HepG2 (cell line): ENCODE data around the gene PSMD12. TPM values are rescaled to one million over a fixed set of nuclear protein-coding genes. Genes with fewer than 3 reads are reported as not detected.

Experiments used
- BHLHE40 ChIP-seq: IDR thresholded peaks from 2 replicates; pipeline ENCODE4 v1.6.1; 2011; ENCODE audit warnings: low read length, improper control_type of control experiment
- BORCS8-MEF2B ChIP-seq: sonication (generic); formaldehyde crosslinking; IDR thresholded peaks from 2 replicates; pipeline ENCODE4 v1.8.0; 2022; ENCODE audit warnings: mild to moderate bottlenecking, missing genetic modification reagents
- ELF1 ChIP-seq: sonication (generic); formaldehyde crosslinking; IDR thresholded peaks from 2 replicates; pipeline ENCODE4 v1.4.0; 2020; ENCODE audit warnings: missing genetic modification reagents
- FOXP1 ChIP-seq, 2 experiments: fragments of 450-650 bp in 1 of 2; IDR thresholded peaks; 2 replicates each; pipeline ENCODE4 v1.6.1; 2017 to 2018; ENCODE audit warnings: antibody characterized with exemption in 1 of 2
- JDP2 ChIP-seq: sonication (generic); formaldehyde crosslinking; IDR thresholded peaks from 2 replicates; pipeline ENCODE4 v1.8.1; 2022; ENCODE audit warnings: missing genetic modification reagents, borderline replicate concordance
- KAT7 ChIP-seq: IDR thresholded peaks from 2 replicates; pipeline ENCODE4 v1.6.1; 2018; ENCODE audit warnings: borderline replicate concordance, missing compliant biosample characterization
- PHF20 ChIP-seq: sonication (generic); formaldehyde crosslinking; IDR thresholded peaks from 2 replicates; pipeline ENCODE4 v1.5.0; 2020; ENCODE audit warnings: mild to moderate bottlenecking, missing genetic modification reagents
- RFXAP ChIP-seq: sonication (generic); formaldehyde crosslinking; IDR thresholded peaks from 2 replicates; pipeline ENCODE4 v1.4.0; 2020; ENCODE audit warnings: missing genetic modification reagents, borderline replicate concordance
- SSRP1 ChIP-seq: IDR thresholded peaks from 2 replicates; pipeline ENCODE4 v1.6.1; 2016; ENCODE audit warnings: control low read depth
- TERF1 ChIP-seq: sonication (generic); formaldehyde crosslinking; IDR thresholded peaks from 2 replicates; pipeline ENCODE4 v1.8.0; 2022; ENCODE audit warnings: mild to moderate bottlenecking, missing genetic modification reagents, moderate library complexity
- YY1 ChIP-seq: IDR thresholded peaks from 2 replicates; pipeline ENCODE4 v1.6.1; 2011; ENCODE audit warnings: low read length, low read depth, moderate library complexity, mild to moderate bottlenecking; ENCODE audit not compliant: insufficient read depth, insufficient replicate concordance
- ZBTB3 ChIP-seq: sonication (generic); formaldehyde crosslinking; IDR thresholded peaks from 2 replicates; pipeline ENCODE4 v1.4.0; 2020; ENCODE audit warnings: low read depth, mild to moderate bottlenecking, moderate library complexity, missing genetic modification reagents, borderline replicate concordance
- ZBTB49 ChIP-seq: sonication (generic); formaldehyde crosslinking; IDR thresholded peaks from 2 replicates; pipeline ENCODE4 v1.4.0; 2020; ENCODE audit warnings: missing genetic modification reagents, borderline replicate concordance
- ZMAT5 ChIP-seq: sonication (generic); formaldehyde crosslinking; IDR thresholded peaks from 2 replicates; pipeline ENCODE4 v1.5.0; 2020; ENCODE audit warnings: mild to moderate bottlenecking, low read depth, missing genetic modification reagents, borderline replicate concordance
- ZNF292 ChIP-seq: sonication (generic); formaldehyde crosslinking; IDR thresholded peaks from 2 replicates; pipeline ENCODE4 v1.8.1; 2022; ENCODE audit warnings: mild to moderate bottlenecking, low read depth, missing genetic modification reagents, borderline replicate concordance
- ZNF34 ChIP-seq: sonication (generic); formaldehyde crosslinking; IDR thresholded peaks from 2 replicates; pipeline ENCODE4 v1.4.0; 2020; ENCODE audit warnings: mild to moderate bottlenecking, missing genetic modification reagents, borderline replicate concordance
- ZNF431 ChIP-seq: sonication (generic); formaldehyde crosslinking; IDR thresholded peaks from 2 replicates; pipeline ENCODE4 v1.9.0; 2022; ENCODE audit warnings: missing genetic modification reagents, low read depth, mild to moderate bottlenecking, borderline replicate concordance
- ZNF484 ChIP-seq: sonication (generic); formaldehyde crosslinking; IDR thresholded peaks from 2 replicates; pipeline ENCODE4 v1.5.1; 2020; ENCODE audit warnings: mild to moderate bottlenecking, low read depth, missing genetic modification reagents, borderline replicate concordance
- ZNF501 ChIP-seq: sonication (generic); formaldehyde crosslinking; IDR thresholded peaks from 2 replicates; pipeline ENCODE4 v1.5.1; 2020; ENCODE audit warnings: mild to moderate bottlenecking, moderate library complexity, missing genetic modification reagents
- ZNF660 ChIP-seq: sonication (generic); formaldehyde crosslinking; IDR thresholded peaks from 2 replicates; pipeline ENCODE4 v1.5.1; 2020; ENCODE audit warnings: mild to moderate bottlenecking, low read depth, missing genetic modification reagents, borderline replicate concordance
- ZNF737 ChIP-seq: sonication (generic); formaldehyde crosslinking; IDR thresholded peaks from 2 replicates; pipeline ENCODE4 v1.5.0; 2020; ENCODE audit warnings: missing genetic modification reagents, mild to moderate bottlenecking, borderline replicate concordance
- ZNF761 ChIP-seq: sonication (generic); formaldehyde crosslinking; conservative IDR thresholded peaks from 2 replicates; pipeline ENCODE4 v1.4.0; 2020; ENCODE audit warnings: mild to moderate bottlenecking, missing genetic modification reagents
- ZNF788 ChIP-seq: sonication (generic); formaldehyde crosslinking; IDR thresholded peaks from 2 replicates; pipeline ENCODE4 v1.5.0; 2020; ENCODE audit warnings: mild to moderate bottlenecking, missing genetic modification reagents, borderline replicate concordance
- ZSCAN5A ChIP-seq: sonication (generic); formaldehyde crosslinking; IDR thresholded peaks from 2 replicates; pipeline ENCODE4 v1.8.0; 2022; ENCODE audit warnings: mild to moderate bottlenecking, missing genetic modification reagents, borderline replicate concordance
- polyA plus RNA-seq, 8 experiments: library from polyadenylated mRNA; depleted of rRNA in 3 of 8; stranded (reverse) in 7 of 8; unstranded in 1 of 8; fragments of >200 nt; fragmentation: Illumina TruSeq in 4 of 8; extraction: Trizol in 4 of 8; gene quantifications; 2 replicates each; pipeline versions ENCODE4 v1.2.1 to v1.2.3, GENCODE V29; 2011 to 2016; ENCODE audit warnings: low read depth in 4 of 8, missing spikeins in 1 of 8, mixed read lengths in 1 of 8; ENCODE audit not compliant: insufficient read depth in 1 of 8
- total RNA-seq, 5 experiments: library from RNA; depleted of rRNA; stranded (reverse); fragments of >200 nt; fragmentation: Illumina TruSeq; extraction: Trizol; gene quantifications; 2 replicates each; pipeline ENCODE4 v1.2.3, GENCODE V29; 2016; ENCODE audit warnings: low read depth in 1 of 5

Gene PSMD12
- total and polyA plus RNA-seq, 2 of the 13 experiments (the other 11 are each of a cell fraction or from before 2014, with no cell fraction given), result 27.4 to 71.7 TPM

GRCh38 chr17:67293251-67294203, 72.8 kb downstream of the PSMD12 start (continued):
- no peak for TF ChIP-seq ZSCAN5A (CRISPR knock-in tag)
- no peak for TF ChIP-seq JDP2
- no peak for TF ChIP-seq ZNF660 (CRISPR knock-in tag)
- no peak for TF ChIP-seq ZNF737 (CRISPR knock-in tag)
- no peak for TF ChIP-seq TERF1 (CRISPR knock-in tag)
- TF ChIP-seq YY1, result peak; percentile 30
- no peak for TF ChIP-seq ZMAT5
- no peak for TF ChIP-seq ZNF788
- no peak for TF ChIP-seq RFXAP (CRISPR knock-in tag)
- TF ChIP-seq ZNF501 (CRISPR knock-in tag), result 0 out of 2 replicates have a peak, but pooled peaks have one; percentile 37
- TF ChIP-seq ZNF484 (CRISPR knock-in tag), result no peak
- 0 out of 2 replicates have a peak, but pooled peaks have one; percentile 7 for TF ChIP-seq ZNF34
- peak; percentile 57; the same call in 1 of the 2 replicates for TF ChIP-seq ELF1 (CRISPR knock-in tag)
- TF ChIP-seq PHF20 (CRISPR knock-in tag), result no peak
- no peak for TF ChIP-seq BORCS8-MEF2B (CRISPR knock-in tag)
- TF ChIP-seq ZNF431, result no peak
- no peak for TF ChIP-seq FOXP1 (IDR thresholded peaks at IDR 0.05)
- no peak for TF ChIP-seq FOXP1 (CRISPR knock-in tag; IDR thresholded peaks at IDR 0.05)
- TF ChIP-seq ZBTB3 (CRISPR knock-in tag), result no peak
- no peak for TF ChIP-seq KAT7 (CRISPR knock-in tag)
- TF ChIP-seq SSRP1 (CRISPR knock-in tag), result no peak
- TF ChIP-seq BHLHE40, result no peak
- no peak for TF ChIP-seq ZNF292
- no peak for TF ChIP-seq ZNF761 (CRISPR knock-in tag)
- TF ChIP-seq ZBTB49, result no peak
